ENCODE data around the gene CEP112.

GRCh38 chr17:65787503-65787902, 404.4 kb downstream of the CEP112 start:
- no peak for TF ChIP-seq POLR2A (IDR thresholded peaks at IDR 0.05)
- TF ChIP-seq CTCF (IDR thresholded peaks at IDR 0.05), result no peak
